A673 (cell line): ENCODE measurements around the gene DAB2IP. TPM values are rescaled to one million over a fixed set of nuclear protein-coding genes. Genes with fewer than 3 reads are reported as not detected.
A peak's percentile ranks its signal among the peaks of the same experiment; 100 is the strongest.

ENCODE experiments used
- BruUV-seq: library from RNA; stranded (reverse); fragments of 400-500 nt; replicated peaks from 2 replicates; lab custom pipeline; 2021; lab: Mats Ljungman, UMichigan
- CTCF ChIA-PET: fragments of 300-600 bp; sonication (Branson Sonifier 250); formaldehyde crosslinking; loops from one replicate; lab custom pipeline; 2022; ENCODE audit warnings: antibody characterized with exemption; lab: Charles Lee
- POLR2A ChIA-PET: fragments of 300-600 bp; sonication (Branson Sonifier 250); formaldehyde crosslinking; loops from one replicate; lab custom pipeline; 2022; ENCODE audit warnings: antibody characterized with exemption; ENCODE audit not compliant: low non-redundant PET; lab: Charles Lee
- DNase-seq: peaks from one replicate; pipeline ENCODE4 v3.0.0-alpha.2; 2015; ENCODE audit warnings: low spot score
- H3K27ac ChIP-seq: fragments of 200-600 bp; sonication (generic); 2 replicates; pipeline ENCODE4 v1.5.1; 2016; ENCODE audit warnings: mixed run types, low read depth, mild to moderate bottlenecking, mixed read lengths, antibody characterized with exemption, low read length; ENCODE audit not compliant: poor library complexity, severe bottlenecking
- H3K27me3 ChIP-seq: fragments of 200-600 bp; sonication (generic); replicated peaks from 2 replicates; pipeline ENCODE4 v1.6.1; 2017; ENCODE audit warnings: mixed run types, low read depth, mild to moderate bottlenecking, mixed read lengths, antibody characterized with exemption, low read length; ENCODE audit not compliant: insufficient read depth, poor library complexity
- H3K36me3 ChIP-seq: fragments of 200-600 bp; sonication (generic); 2 replicates; pipeline ENCODE4 v1.6.1; 2016; ENCODE audit warnings: mixed run types, mild to moderate bottlenecking, mixed read lengths, antibody characterized with exemption, low read length; ENCODE audit not compliant: insufficient read depth, poor library complexity, severe bottlenecking
- H3K4me1 ChIP-seq: fragments of 200-600 bp; sonication (generic); 2 replicates; pipeline ENCODE4 v1.6.1; 2017; ENCODE audit warnings: mixed run types, mild to moderate bottlenecking, mixed read lengths, antibody characterized with exemption, low read length; ENCODE audit not compliant: insufficient read depth, poor library complexity, severe bottlenecking
- H3K4me3 ChIP-seq: fragments of 200-600 bp; sonication (generic); 2 replicates; pipeline ENCODE4 v1.5.1; 2016; ENCODE audit warnings: low read depth, mixed run types, mild to moderate bottlenecking, mixed read lengths, low read length; ENCODE audit not compliant: poor library complexity, severe bottlenecking
- H3K9me3 ChIP-seq: fragments of 200-600 bp; sonication (generic); 2 replicates; pipeline ENCODE4 v1.6.1; 2016; ENCODE audit warnings: mixed run types, low read depth, mild to moderate bottlenecking, mixed read lengths, antibody characterized with exemption, low read length; ENCODE audit not compliant: poor library complexity, severe bottlenecking
- EZH2 ChIP-seq: fragments of 200-600 bp; sonication (generic); IDR thresholded peaks from 2 replicates; pipeline ENCODE4 v1.6.1; 2017; ENCODE audit warnings: borderline replicate concordance, low read depth, mild to moderate bottlenecking, mixed read lengths, antibody characterized with exemption, low read length; ENCODE audit not compliant: poor library complexity, severe bottlenecking
- intact Hi-C: fragments of 100-400 bp; cut with micrococcal nuclease; formaldehyde crosslinking; loops from one replicate; pipeline ENCODE4 v1.10.0; 2022; ENCODE audit not compliant: unreplicated experiment
- total RNA-seq: library from RNA; stranded (reverse); gene quantifications from 2 replicates; pipeline ENCODE4 v1.2.3, GENCODE V29; 2021
- TF ChIP-seq, protein P1 (sequence below): fragments of 300-800, 200-600 bp; sonication (generic); conservative IDR thresholded peaks from 2 replicates; pipeline ENCODE4 v1.5.1; 2017; ENCODE audit warnings: low read depth, mild to moderate bottlenecking, antibody characterized with exemption, low read length, moderate library complexity, mixed read lengths

Gene DAB2IP
- total RNA-seq, 1 experiment from 2014 or later, result 34.5 TPM

DNA sequence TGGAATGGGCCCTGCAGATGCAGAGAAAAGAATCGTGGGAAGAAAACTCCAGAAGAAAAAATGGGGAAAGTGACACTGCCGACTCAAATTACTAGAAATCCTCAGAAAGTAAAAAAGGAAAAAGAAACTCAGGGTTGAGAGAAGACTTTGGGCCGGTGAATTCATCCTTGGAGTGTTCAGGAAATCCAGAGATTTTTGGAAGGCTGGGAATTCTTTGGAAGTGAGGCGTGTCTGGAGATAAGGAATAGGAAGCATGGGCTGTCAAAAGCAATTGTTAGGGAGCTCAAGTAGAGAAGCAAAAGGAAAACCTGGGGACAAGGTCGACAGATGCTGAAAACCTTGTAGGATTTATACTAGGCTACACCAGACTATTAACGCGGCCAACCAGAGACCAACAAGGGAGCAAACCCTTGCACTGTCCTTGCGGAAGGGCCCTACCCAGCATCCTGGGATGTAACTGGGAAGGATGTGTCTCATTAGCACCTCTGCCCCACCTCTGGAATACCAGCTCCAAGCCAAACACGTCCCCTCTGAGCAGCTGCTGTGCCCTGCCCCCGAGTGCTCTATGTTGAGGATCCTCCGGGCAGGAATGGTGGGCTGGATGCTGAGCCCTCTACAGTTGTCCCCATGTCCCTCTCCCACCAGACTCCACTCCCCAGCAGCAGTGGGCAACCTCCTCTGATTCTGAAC lies 11.6 kb downstream of the DAB2IP start:
- Histone ChIP-seq H3K4me1 (peaks cover 11% of the 10 kb centered on the region), H3K4me3 (no peak overlapping the region), H3K27me3 (no peaks in the 10 kb centered on the region), H3K36me3 (peaks cover 7% of the 10 kb centered on the region), H3K27ac (peak overlapping the region; percentile 33), H3K9me3 (no peaks in the 10 kb centered on the region)
- intact Hi-C loops, result no loop called here
- POLR2A ChIA-PET, result no interaction called here
- no peak for TF ChIP-seq EZH2
- TF ChIP-seq, protein P1, sequence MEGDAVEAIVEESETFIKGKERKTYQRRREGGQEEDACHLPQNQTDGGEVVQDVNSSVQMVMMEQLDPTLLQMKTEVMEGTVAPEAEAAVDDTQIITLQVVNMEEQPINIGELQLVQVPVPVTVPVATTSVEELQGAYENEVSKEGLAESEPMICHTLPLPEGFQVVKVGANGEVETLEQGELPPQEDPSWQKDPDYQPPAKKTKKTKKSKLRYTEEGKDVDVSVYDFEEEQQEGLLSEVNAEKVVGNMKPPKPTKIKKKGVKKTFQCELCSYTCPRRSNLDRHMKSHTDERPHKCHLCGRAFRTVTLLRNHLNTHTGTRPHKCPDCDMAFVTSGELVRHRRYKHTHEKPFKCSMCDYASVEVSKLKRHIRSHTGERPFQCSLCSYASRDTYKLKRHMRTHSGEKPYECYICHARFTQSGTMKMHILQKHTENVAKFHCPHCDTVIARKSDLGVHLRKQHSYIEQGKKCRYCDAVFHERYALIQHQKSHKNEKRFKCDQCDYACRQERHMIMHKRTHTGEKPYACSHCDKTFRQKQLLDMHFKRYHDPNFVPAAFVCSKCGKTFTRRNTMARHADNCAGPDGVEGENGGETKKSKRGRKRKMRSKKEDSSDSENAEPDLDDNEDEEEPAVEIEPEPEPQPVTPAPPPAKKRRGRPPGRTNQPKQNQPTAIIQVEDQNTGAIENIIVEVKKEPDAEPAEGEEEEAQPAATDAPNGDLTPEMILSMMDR, result no peak
- no peak for DNase-seq
- CTCF ChIA-PET, result no interaction called here
- BruUV-seq, result no TSS peak

DNA sequence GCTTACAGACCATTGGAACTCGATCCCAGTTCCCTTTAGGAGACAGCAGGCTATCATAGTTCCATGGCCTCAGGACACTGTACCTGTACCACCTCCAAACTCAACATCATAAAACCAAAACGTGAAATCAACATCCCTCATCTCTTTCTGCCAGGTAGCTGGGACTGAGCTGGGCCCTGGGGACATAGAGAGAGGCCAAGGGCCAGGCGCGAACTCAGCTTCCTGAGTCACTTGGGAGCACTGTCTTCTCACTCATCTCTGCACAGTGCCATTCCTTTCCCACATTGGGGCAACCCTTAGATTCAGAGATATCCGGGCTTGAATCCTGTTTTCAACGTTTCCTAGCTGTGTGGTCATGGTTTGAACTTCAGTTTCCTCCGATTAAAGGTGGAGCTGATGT lies 12.2 kb downstream of the DAB2IP start:
- Histone ChIP-seq H3K9me3 (no peaks in the 10 kb centered on the region), H3K27ac (no peak overlapping the region), H3K4me3 (no peak overlapping the region), H3K27me3 (no peaks in the 10 kb centered on the region), H3K4me1 (peaks cover 15% of the 10 kb centered on the region), H3K36me3 (peaks cover 7% of the 10 kb centered on the region)
- no TSS peak for BruUV-seq
- POLR2A ChIA-PET, result no interaction called here
- no peak for DNase-seq
- TF ChIP-seq, protein P1, result no peak
- no peak for TF ChIP-seq EZH2
- intact Hi-C loops, result no loop called here
- CTCF ChIA-PET, result no interaction called here

DNA sequence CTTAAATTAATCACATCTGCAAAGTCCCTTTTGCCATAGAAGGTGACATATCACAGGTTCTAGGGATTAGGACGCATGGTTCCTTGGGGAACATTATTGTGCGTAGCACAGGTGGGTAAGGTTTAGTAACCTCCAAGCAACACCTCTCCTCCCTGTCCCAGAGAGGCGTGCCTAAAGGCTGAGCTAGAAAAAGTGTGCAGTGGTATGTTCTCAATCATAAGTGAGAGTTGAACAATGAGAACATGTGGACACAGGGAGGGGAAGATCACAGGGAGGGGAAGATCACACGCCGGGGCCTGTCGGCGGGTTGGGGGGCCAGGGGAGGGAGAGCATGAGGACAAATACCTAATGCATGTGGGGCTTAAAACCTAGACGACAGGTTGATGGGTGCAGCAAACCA lies 14.9 kb downstream of the DAB2IP start:
- ChIA-PET POLR2A (no interaction called here), CTCF (no interaction called here)
- H3K27me3 ChIP-seq, result no peaks in the 10 kb centered on the region
- H3K9me3 ChIP-seq, result no peaks in the 10 kb centered on the region
- H3K36me3 ChIP-seq, result peaks cover 7% of the 10 kb centered on the region
- no peak for TF ChIP-seq EZH2
- TF ChIP-seq, protein P1, result no peak
- intact Hi-C loops, result no loop called here
- no peak for DNase-seq
- H3K27ac ChIP-seq, result no peak overlapping the region
- H3K4me3 ChIP-seq, result no peak overlapping the region
- peaks cover 16% of the 10 kb centered on the region for H3K4me1 ChIP-seq
- no TSS peak for BruUV-seq
